GM21447 (cell line): ENCODE data around the gene RAP1GDS1.
A peak's percentile ranks its signal among the peaks of the same experiment; 100 is the strongest.
"Not testable (repeated sequence)": the region's sequence is repeated elsewhere in the genome, so short reads cannot be mapped to it uniquely, and the experiment has no call there.

Experiments
- ATAC-seq: cut with Tn5 transposase; IDR thresholded peaks from one replicate; pipeline ENCODE4 v1.9.1; 2021; ENCODE audit not compliant: unreplicated experiment

Gene RAP1GDS1

GRCh38 chr4:98343626-98344025 is 82.4 kb downstream of the RAP1GDS1 start:
- ATAC-seq, result no peak

- ATAC-seq, result no peak
Measured at GRCh38 chr4:98345838-98346237, 84.7 kb downstream of the RAP1GDS1 start.

- ATAC-seq, result peak; percentile 50
Measured at GRCh38 chr4:98352396-98352795, 91.2 kb downstream of the RAP1GDS1 start.

- peak; percentile 76 for ATAC-seq
Measured at GRCh38 chr4:98352940-98353339, 91.8 kb downstream of the RAP1GDS1 start.

- ATAC-seq, result no peak
Measured at GRCh38 chr4:98358630-98359248, 97.6 kb downstream of the RAP1GDS1 start.

GRCh38 chr4:98359646-98360045 is 98.5 kb downstream of the RAP1GDS1 start:
- ATAC-seq, result no peak

- no peak for ATAC-seq
Measured at GRCh38 chr4:98363431-98363830, 102.2 kb downstream of the RAP1GDS1 start.

GRCh38 chr4:98366275-98366674 is 105.1 kb downstream of the RAP1GDS1 start:
- ATAC-seq, result not testable (repeated sequence)

- ATAC-seq, result not testable (repeated sequence)
Measured at GRCh38 chr4:98368000-98368399, 106.8 kb downstream of the RAP1GDS1 start.

- no peak for ATAC-seq
Measured at GRCh38 chr4:98369322-98369721, 108.1 kb downstream of the RAP1GDS1 start.

- ATAC-seq, result no peak
Measured at GRCh38 chr4:98374643-98375042, 113.5 kb downstream of the RAP1GDS1 start.

- no peak for ATAC-seq
Measured at GRCh38 chr4:98377559-98377958, 116.4 kb downstream of the RAP1GDS1 start.

GRCh38 chr4:98381306-98381705 is 120.1 kb downstream of the RAP1GDS1 start:
- no peak for ATAC-seq

GRCh38 chr4:98383431-98384106 is 122.4 kb downstream of the RAP1GDS1 start:
- ATAC-seq, result peak; percentile 79

GRCh38 chr4:98385831-98386230 is 124.6 kb downstream of the RAP1GDS1 start:
- ATAC-seq, result no peak

- no peak for ATAC-seq
Measured at GRCh38 chr4:98387345-98388026, 126.3 kb downstream of the RAP1GDS1 start.

- no peak for ATAC-seq
Measured at GRCh38 chr4:98394134-98394533, 132.9 kb downstream of the RAP1GDS1 start.

- no peak for ATAC-seq
Measured at GRCh38 chr4:98399915-98400314, 138.7 kb downstream of the RAP1GDS1 start.

GRCh38 chr4:98406819-98407218 is 145.6 kb downstream of the RAP1GDS1 start:
- peak; percentile 53 for ATAC-seq

GRCh38 chr4:98411731-98412130 is 150.5 kb downstream of the RAP1GDS1 start:
- ATAC-seq, result no peak

GRCh38 chr4:98416844-98417243 is 155.7 kb downstream of the RAP1GDS1 start:
- no peak for ATAC-seq

- not testable (repeated sequence) for ATAC-seq
Measured at GRCh38 chr4:98420151-98420550, 159.0 kb downstream of the RAP1GDS1 start.
